BJ (cell line): ENCODE results near the gene NOP53. TPM values are rescaled to one million over a fixed set of nuclear protein-coding genes. Genes with fewer than 3 reads are reported as not detected.
"Not testable (repeated sequence)": the region's sequence is repeated elsewhere in the genome, so short reads cannot be mapped to it uniquely, and the experiment has no call there.

Experiments
- CTCF ChIA-PET: fragments of 350-600 bp; formaldehyde crosslinking; extraction: SDS; loops from one replicate; lab custom pipeline; 2021; ENCODE audit warnings: antibody characterized with exemption, inconsistent platforms; lab: Yijun Ruan, JAX
- POLR2A ChIA-PET: fragments of 300-600 bp; sonication (Branson Sonifier 250); formaldehyde crosslinking; extraction: SDS; loops from one replicate; lab custom pipeline; 2021; ENCODE audit warnings: antibody characterized with exemption; lab: Charles Lee
- DNase-seq: peaks from one replicate; pipeline ENCODE4 v3.0.0-alpha.2; 2011; ENCODE audit warnings: low read depth
- H3K27me3 ChIP-seq: 2 replicates; pipeline ENCODE4 v1.6.0; 2011; ENCODE audit warnings: low read length; ENCODE audit not compliant: control insufficient read depth, insufficient read depth
- H3K36me3 ChIP-seq: 2 replicates; pipeline ENCODE4 v1.5.1; 2011; ENCODE audit warnings: low read length; ENCODE audit not compliant: control insufficient read depth, insufficient read depth
- H3K4me3 ChIP-seq: 2 replicates; pipeline ENCODE4 v1.5.1; 2011; ENCODE audit warnings: low read depth, mild to moderate bottlenecking, control low read depth, low read length
- polyA plus RNA-seq: library from polyadenylated mRNA; depleted of rRNA; stranded (reverse); fragments of >200 nt; gene quantifications from 2 replicates; pipeline ENCODE4 v1.2.3, GENCODE V29; 2011
- TF ChIP-seq, protein P1 (sequence below): IDR thresholded peaks from 2 replicates; pipeline ENCODE4 v1.5.1; 2011; ENCODE audit warnings: low read depth, mild to moderate bottlenecking, control low read depth, inconsistent platforms, low read length, moderate library complexity; ENCODE audit not compliant: insufficient read depth

Gene NOP53
- polyA plus RNA-seq, 1 experiment: 135 TPM

DNA sequence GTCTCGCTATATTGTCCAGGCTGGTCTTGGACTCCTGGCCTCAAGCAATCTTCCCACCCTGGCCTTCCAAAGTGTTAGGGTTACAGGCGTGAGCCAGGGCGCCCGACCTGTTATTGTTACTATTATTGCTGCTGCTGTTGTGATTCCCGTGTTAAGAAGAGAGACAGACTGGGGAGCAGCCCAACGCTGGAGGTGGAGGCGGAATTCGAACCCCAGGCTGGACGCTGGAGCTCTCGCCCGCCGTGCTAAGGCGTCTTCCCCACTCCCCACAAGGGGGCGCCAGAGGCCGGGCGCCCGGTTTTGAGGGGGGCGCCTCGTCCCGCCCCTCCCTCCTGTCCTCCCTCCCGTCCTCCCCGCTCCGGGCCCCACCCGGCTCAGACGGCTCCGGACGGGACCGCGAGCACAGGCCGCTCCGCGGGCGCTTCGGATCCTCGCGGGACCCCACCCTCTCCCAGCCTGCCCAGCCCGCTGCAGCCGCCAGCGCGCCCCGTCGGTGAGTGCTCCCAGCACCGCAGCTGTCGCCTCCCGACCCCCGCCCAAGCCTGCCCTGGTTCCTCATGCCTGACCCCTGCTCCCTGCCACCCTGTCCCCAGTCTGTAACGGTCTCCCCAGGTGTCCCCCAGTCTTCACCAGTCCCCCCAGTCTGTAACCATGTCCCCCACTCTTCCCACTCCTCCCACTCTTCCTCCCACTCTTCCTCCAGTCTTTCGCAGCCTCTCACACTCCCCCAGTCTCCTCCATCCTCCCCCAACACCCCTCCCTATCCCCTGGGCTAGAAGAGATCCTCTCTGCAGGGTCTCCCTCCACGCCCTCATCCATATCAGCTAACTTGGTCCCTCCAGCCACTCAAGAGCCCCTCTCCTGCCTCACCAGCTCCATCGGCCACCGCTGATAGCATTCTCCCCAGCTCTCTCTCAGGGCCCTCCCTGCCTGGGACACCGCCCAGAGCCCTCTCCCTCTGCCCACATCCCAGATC lies 32.0 kb upstream of the NOP53 start, which contains the start of gene EHD2:
Gene EHD2 (plus strand): TSS at position 377 of the 976 bp plus-strand sequence. CDS start 3,191 bp downstream, outside the sequence.
- peaks cover 14% of the 10 kb centered on the region for H3K36me3 ChIP-seq
- H3K27me3 ChIP-seq: no peaks in the 10 kb centered on the region
- peak within 1 kb of the TSS; percentile 86 for H3K4me3 ChIP-seq
- TF ChIP-seq, protein P1, sequence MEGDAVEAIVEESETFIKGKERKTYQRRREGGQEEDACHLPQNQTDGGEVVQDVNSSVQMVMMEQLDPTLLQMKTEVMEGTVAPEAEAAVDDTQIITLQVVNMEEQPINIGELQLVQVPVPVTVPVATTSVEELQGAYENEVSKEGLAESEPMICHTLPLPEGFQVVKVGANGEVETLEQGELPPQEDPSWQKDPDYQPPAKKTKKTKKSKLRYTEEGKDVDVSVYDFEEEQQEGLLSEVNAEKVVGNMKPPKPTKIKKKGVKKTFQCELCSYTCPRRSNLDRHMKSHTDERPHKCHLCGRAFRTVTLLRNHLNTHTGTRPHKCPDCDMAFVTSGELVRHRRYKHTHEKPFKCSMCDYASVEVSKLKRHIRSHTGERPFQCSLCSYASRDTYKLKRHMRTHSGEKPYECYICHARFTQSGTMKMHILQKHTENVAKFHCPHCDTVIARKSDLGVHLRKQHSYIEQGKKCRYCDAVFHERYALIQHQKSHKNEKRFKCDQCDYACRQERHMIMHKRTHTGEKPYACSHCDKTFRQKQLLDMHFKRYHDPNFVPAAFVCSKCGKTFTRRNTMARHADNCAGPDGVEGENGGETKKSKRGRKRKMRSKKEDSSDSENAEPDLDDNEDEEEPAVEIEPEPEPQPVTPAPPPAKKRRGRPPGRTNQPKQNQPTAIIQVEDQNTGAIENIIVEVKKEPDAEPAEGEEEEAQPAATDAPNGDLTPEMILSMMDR: peak; percentile 94
- ChIA-PET CTCF (interaction anchor here (0.6 to 19.3 kb wide), 34 partner anchors 10 to 453 kb away, joined by 3 to 428 read pairs (median 4); partner anchors contain the start of gene NOP53), POLR2A (interaction anchor here (0.7 to 1.3 kb wide), 3 partner anchors 10 to 32 kb away, joined by 3 to 4 read pairs (median 3); partner anchors contain the start of gene NOP53)
- no peak for DNase-seq

DNA sequence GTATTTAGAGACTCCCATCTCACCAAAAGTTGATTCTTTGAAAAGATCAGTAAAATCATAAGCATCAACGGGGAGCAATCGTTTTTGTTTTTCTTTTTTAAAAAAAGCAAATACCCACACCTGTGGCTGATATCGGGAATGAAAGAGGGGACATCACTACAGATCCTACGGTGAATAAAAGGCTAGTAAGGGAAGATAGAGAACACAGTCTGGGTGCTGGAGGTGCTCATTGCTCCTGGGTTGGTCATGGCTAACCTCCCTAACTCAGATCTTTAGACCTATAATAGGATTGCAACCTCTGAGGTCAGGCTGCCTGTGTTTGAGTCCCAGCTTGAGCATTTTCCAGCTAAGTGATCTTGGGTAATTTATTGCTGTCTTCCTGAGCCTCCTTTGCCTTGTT lies 31.0 kb upstream of the NOP53 start:
- POLR2A ChIA-PET: no interaction called here

DNA sequence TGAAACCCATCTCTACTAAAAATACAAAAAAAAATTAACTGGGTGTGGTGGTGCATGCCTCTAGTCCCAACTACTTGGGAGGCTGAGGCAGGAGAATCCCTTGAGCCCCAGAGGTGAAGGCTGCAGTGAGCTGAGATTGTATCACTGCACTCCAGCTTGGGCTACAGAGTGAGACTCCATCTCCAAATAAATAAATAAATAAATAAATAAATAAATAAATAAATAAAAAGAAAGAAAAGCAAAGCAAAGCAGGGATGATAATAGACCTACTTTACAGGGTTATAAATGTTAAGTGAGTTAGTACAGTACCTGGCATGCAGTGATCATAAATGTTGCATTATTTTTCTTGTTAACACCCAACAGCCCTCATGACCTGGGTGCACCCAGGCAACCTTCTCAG lies 30.5 kb upstream of the NOP53 start:
- POLR2A ChIA-PET, DNase-seq, H3K27me3 ChIP-seq: not testable (repeated sequence)
- CTCF ChIA-PET: interaction anchor here (0.5 to 8.3 kb wide), 9 partner anchors 7 to 439 kb away, joined by 3 to 160 read pairs (median 13); partner anchors contain the start of genes MEIS3 and NOP53
- H3K4me3 ChIP-seq: peak overlapping the region; percentile 86
- peaks cover 15% of the 10 kb centered on the region for H3K36me3 ChIP-seq

More for the DNA sequence above, 31.0 kb upstream of the NOP53 start:
- TF ChIP-seq, protein P1: no peak
- Histone ChIP-seq H3K4me3 (peak overlapping the region; percentile 86), H3K36me3 (peaks cover 15% of the 10 kb centered on the region), H3K27me3 (no peaks in the 10 kb centered on the region)
- DNase-seq: no peak
- CTCF ChIA-PET: interaction anchor here (0.7 to 19.3 kb wide), 18 partner anchors 9 to 422 kb away, joined by 3 to 428 read pairs (median 7); partner anchors contain the start of genes MEIS3 and NOP53

DNA sequence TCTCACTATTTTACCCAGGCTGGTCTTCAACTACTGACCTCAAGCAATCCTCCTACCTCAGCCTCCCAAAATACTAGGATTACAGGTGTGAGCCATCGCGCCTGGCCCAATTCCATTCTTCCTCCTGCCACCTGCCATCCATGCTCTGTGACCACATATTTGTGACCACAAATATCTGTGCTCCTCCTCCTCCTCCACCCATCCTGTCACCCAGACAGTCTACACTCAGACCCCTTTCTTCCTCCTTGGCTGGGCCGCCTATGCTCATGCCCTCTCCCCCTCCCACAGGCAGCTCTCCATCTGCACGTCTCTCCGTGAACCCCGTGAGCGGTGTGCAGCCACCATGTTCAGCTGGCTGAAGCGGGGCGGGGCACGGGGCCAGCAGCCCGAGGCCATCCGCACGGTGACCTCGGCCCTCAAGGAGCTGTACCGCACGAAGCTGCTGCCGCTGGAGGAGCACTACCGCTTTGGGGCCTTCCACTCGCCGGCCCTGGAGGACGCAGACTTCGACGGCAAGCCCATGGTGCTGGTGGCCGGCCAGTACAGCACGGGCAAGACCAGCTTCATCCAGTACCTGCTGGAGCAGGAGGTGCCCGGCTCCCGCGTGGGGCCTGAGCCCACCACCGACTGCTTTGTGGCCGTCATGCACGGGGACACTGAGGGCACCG lies 28.9 kb upstream of the NOP53 start:
- ChIA-PET CTCF (interaction anchor here (1.2 to 8.3 kb wide), 5 partner anchors 9 to 73 kb away, joined by 5 to 160 read pairs (median 8); partner anchors contain the start of gene NOP53), POLR2A (interaction anchor here (0.6 kb wide), 1 partner anchor 48 kb away, joined by 3 read pairs; no protein-coding TSS in a partner anchor)
- peak overlapping the region; percentile 17 for H3K4me3 ChIP-seq
- H3K27me3 ChIP-seq: no peaks in the 10 kb centered on the region
- TF ChIP-seq, protein P1: no peak
- H3K36me3 ChIP-seq: peaks cover 17% of the 10 kb centered on the region
- DNase-seq: no peak

DNA sequence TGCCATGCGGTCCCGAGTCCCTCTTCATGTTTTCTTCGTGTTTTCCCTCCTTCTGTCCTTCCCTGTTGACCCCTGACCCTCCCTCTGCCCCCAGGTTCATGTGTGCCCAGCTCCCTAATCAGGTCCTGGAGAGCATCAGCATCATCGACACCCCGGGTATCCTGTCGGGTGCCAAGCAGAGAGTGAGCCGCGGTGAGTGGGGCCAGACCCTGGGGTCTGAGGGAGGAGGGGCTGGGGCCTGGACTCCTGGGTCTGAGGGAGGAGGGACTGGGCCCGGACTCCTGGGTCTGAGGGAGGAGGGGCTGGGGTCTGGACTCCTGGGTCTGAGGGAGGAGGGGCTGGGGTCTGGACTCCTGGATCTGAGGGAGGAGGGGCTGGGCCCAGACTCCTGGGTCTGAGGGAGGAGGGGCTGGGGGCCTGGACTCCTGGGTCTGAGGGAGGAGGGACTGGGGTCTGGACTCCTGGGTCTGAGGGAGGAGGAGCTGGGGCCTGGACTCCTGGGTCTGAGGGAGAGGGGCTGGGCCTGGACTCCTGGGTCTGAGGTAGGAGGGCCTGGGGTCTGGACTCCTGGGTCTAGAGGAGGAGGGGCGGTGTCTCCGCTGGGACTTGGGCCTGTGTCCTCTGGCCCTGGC lies 26.8 kb upstream of the NOP53 start:
- not testable (repeated sequence) for H3K27me3 ChIP-seq, DNase-seq
- ChIA-PET CTCF (interaction anchor here (0.6 to 3.5 kb wide), 11 partner anchors 9 to 283 kb away, joined by 3 to 36 read pairs (median 3); partner anchors contain the start of gene NOP53), POLR2A (interaction anchor here (0.5 to 0.7 kb wide), 4 partner anchors 11 to 1415 kb away, joined by 4 to 20 read pairs (median 8); partner anchors contain the start of gene DHX34)
- H3K4me3 ChIP-seq: peak overlapping the region; percentile 19
- peaks cover 22% of the 10 kb centered on the region for H3K36me3 ChIP-seq
